Glomerular visceral epithelial cell (primary cell): ENCODE measurements around the gene CADM2.
"Not testable (repeated sequence)": the region's sequence is repeated elsewhere in the genome, so short reads cannot be mapped to it uniquely, and the experiment has no call there.

Source experiments
- DNase-seq: peaks from one replicate; pipeline ENCODE4 v3.0.0-alpha.2; 2016; ENCODE audit errors: extremely low spot score

Gene CADM2

GRCh38 chr3:85481411-85482212, 522.8 kb downstream of the CADM2 start:
- DNase-seq = no peak

GRCh38 chr3:85482213-85482490, 523.4 kb downstream of the CADM2 start:
- DNase-seq = no peak

GRCh38 chr3:85483986-85484385, 525.2 kb downstream of the CADM2 start:
- no peak for DNase-seq

- no peak for DNase-seq
Observed at GRCh38 chr3:85487375-85487774, 528.6 kb downstream of the CADM2 start.

- DNase-seq = no peak
Observed at GRCh38 chr3:85495602-85496001, 536.8 kb downstream of the CADM2 start.

GRCh38 chr3:85498177-85498576, 539.4 kb downstream of the CADM2 start:
- no peak for DNase-seq

GRCh38 chr3:85502148-85502875, 543.5 kb downstream of the CADM2 start:
- no peak for DNase-seq

GRCh38 chr3:85504129-85504784, 545.5 kb downstream of the CADM2 start:
- DNase-seq = not testable (repeated sequence)

- DNase-seq = not testable (repeated sequence)
Observed at GRCh38 chr3:85504785-85505511, 546.2 kb downstream of the CADM2 start.

- DNase-seq = not testable (repeated sequence)
Observed at GRCh38 chr3:85507052-85507451, 548.3 kb downstream of the CADM2 start.

GRCh38 chr3:85508659-85509058, 549.9 kb downstream of the CADM2 start:
- DNase-seq = no peak

GRCh38 chr3:85516146-85516545, 557.4 kb downstream of the CADM2 start:
- DNase-seq = no peak

GRCh38 chr3:85524104-85524503, 565.3 kb downstream of the CADM2 start:
- no peak for DNase-seq

- no peak for DNase-seq
Observed at GRCh38 chr3:85525264-85525663, 566.5 kb downstream of the CADM2 start.

- DNase-seq = no peak
Observed at GRCh38 chr3:85533586-85533985, 574.8 kb downstream of the CADM2 start.

- no peak for DNase-seq
Observed at GRCh38 chr3:85535517-85535916, 576.7 kb downstream of the CADM2 start.

GRCh38 chr3:85539232-85539631, 580.4 kb downstream of the CADM2 start:
- DNase-seq = no peak

GRCh38 chr3:85554153-85554552, 595.4 kb downstream of the CADM2 start:
- DNase-seq = no peak

- no peak for DNase-seq
Observed at GRCh38 chr3:85560088-85560785, 601.4 kb downstream of the CADM2 start.

- DNase-seq = peak; percentile 32
Observed at GRCh38 chr3:85567071-85567676, 608.4 kb downstream of the CADM2 start.

- DNase-seq = no peak
Observed at GRCh38 chr3:85570819-85571218, 612.0 kb downstream of the CADM2 start.
